NB4 (cell line): Measurements from ENCODE around the gene TFF2.

Experiments
- DNase-seq: peaks from one replicate; pipeline ENCODE4 v3.0.0; 2010; ENCODE audit warnings: low read depth
- H3K4me3 ChIP-seq: one replicate; pipeline ENCODE4 v1.5.1; 2011; ENCODE audit warnings: mild to moderate bottlenecking, low read depth, low read length, moderate library complexity
- MYC ChIP-seq: IDR thresholded peaks from 2 replicates; pipeline ENCODE4 v1.6.1; 2011; ENCODE audit warnings: low read depth, low read length
- POLR2A ChIP-seq: IDR thresholded peaks from 2 replicates; pipeline ENCODE4 v1.6.1; 2011; ENCODE audit warnings: mild to moderate bottlenecking; ENCODE audit not compliant: insufficient read length; ENCODE audit errors: extremely low read depth
- TF ChIP-seq, protein P1 (sequence below): IDR thresholded peaks from 2 replicates; pipeline ENCODE4 v1.6.1; 2011; ENCODE audit warnings: low read depth, low read length
- TF ChIP-seq, protein P2 (sequence below): IDR thresholded peaks from one replicate; pipeline ENCODE4 v1.5.1; 2012; ENCODE audit warnings: low read depth, low read length

Gene TFF2

DNA sequence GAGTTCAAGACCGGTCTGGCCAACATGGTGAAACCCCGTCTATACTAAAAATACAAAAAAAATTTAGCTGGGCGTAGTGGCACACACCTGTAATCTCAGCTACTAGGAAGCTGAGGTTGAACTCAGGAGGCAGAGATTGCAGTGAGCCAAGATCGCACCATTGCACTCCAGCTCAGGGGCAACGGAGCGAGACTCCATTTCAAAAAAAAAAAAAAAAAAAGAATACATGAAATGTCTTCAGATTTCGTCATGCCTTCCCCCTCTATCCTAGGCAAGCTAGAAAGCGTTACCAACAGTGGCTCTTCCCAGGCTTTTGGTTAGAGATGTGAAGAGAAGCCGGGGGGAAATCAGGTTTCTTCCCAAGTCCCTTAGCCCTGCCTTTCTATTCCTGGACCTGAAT is 11.9 kb upstream of the TFF2 start:
- no peak overlapping the region for H3K4me3 ChIP-seq
- no peak for TF ChIP-seq MYC
- TF ChIP-seq POLR2A = no peak
- DNase-seq = no peak

DNA sequence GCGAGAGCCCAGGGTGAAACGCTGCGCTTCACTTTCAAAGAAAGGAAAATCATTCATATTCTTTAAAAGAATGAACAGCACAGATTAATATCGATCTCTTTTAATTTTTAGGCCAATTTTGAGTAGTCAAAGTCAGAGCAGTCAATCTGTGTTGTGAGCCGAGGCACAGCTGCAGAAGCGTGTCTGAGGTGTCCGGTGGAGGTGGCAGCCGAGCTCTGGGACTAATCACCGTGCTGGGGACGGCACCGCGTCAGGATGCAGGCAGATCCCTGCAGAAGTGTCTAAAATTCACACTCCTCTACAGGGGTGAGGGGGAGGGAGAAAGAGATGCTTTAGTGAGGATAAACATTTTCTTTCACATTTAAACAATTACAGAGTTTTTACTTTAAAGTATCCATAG is 11.4 kb upstream of the TFF2 start:
- TF ChIP-seq POLR2A = no peak
- TF ChIP-seq, protein P1, sequence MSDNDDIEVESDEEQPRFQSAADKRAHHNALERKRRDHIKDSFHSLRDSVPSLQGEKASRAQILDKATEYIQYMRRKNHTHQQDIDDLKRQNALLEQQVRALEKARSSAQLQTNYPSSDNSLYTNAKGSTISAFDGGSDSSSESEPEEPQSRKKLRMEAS = no peak
- TF ChIP-seq, protein P2, sequence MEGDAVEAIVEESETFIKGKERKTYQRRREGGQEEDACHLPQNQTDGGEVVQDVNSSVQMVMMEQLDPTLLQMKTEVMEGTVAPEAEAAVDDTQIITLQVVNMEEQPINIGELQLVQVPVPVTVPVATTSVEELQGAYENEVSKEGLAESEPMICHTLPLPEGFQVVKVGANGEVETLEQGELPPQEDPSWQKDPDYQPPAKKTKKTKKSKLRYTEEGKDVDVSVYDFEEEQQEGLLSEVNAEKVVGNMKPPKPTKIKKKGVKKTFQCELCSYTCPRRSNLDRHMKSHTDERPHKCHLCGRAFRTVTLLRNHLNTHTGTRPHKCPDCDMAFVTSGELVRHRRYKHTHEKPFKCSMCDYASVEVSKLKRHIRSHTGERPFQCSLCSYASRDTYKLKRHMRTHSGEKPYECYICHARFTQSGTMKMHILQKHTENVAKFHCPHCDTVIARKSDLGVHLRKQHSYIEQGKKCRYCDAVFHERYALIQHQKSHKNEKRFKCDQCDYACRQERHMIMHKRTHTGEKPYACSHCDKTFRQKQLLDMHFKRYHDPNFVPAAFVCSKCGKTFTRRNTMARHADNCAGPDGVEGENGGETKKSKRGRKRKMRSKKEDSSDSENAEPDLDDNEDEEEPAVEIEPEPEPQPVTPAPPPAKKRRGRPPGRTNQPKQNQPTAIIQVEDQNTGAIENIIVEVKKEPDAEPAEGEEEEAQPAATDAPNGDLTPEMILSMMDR = no peak
- no peak overlapping the region for H3K4me3 ChIP-seq
- no peak for DNase-seq

DNA sequence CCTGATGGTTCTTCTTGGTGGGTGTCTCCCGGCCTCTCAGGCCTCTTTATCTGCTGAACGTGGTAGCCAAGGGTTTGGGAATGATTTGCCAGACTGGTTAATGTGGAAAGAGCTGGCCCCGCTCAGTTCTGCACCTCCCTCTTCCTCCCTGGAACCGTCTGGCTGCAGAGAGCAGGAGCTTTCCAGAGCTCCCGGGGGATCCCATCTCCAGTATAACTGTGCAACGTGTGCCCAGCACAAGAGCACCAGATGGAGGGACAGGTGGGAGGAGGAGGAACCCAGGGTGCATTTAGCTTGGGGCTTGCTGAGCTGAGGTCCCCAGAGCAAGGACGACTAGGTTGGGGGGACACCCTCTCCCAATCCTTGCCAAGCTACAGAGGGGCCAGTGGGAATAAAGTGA is 10.5 kb upstream of the TFF2 start:
- TF ChIP-seq, protein P1 = no peak
- no peak for DNase-seq
- H3K4me3 ChIP-seq = no peak overlapping the region

DNA sequence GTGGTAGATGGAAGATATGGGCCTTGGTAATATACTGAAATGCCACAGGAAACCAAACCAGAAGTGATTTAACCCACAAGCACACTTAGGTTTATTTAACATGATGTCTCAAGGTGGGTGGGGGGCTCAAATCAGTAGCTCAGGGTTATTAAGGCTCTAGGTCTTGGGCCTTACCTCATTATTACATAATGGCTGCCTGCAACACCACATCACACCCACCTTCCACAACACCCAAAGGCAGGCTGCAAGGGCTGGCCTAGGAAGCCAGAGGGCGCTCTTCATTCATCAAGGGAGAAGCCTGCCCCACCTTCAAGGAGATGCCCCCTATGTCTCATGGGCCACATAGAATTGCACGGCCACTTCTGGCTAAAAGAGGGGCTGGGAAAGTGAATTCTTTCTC is 9.5 kb upstream of the TFF2 start:
- DNase-seq = peak; percentile 42

DNA sequence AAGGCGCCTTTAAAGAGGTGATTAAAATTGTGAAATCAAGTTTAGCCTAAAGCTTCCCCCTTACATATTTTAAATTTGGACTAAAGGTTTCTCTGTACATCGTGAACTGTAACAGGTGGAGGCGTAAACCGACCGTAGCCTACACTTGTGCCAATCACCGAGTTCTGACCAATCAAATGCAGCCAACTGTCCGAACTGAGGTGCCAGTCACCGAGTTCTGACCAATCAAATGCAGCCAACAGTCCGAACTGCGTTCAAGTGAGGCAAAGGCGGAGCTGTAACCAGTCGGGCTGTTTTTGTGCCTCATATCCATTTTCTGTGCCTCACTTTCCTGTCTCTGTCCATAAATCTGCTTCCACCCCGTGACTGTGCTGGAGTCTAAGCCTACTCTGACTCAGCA is 8.1 kb upstream of the TFF2 start:
- DNase-seq = no peak

More for the DNA sequence above, 9.5 kb upstream of the TFF2 start:
- TF ChIP-seq, protein P2 = peak; percentile 39
- no peak for TF ChIP-seq POLR2A
- TF ChIP-seq MYC = no peak
- TF ChIP-seq, protein P1 = no peak
- no peak overlapping the region for H3K4me3 ChIP-seq

DNA sequence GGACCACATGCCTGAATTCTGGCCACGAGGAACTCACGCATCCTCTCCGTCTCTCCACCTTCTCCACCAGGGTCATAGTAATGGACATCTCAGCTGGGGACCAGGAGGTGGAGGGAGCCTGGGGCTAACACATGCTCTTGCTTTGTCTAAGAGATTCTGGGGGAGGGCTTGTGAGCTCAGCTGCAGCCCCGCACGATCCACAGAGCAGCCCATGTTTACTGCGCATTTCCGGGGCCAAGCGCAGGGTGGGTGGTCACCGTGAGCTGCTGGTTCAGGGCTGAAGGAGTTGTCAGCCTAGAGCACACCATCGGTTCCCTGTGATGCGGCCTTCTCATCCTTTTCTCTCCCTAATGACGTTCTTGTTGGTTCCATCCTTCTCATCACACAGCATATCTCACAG is 7.5 kb upstream of the TFF2 start:
- TF ChIP-seq POLR2A (no peak), MYC (no peak)
- TF ChIP-seq, protein P1 = no peak
- TF ChIP-seq, protein P2 = no peak
- no peak overlapping the region for H3K4me3 ChIP-seq
- DNase-seq = no peak

More for the DNA sequence above, 8.1 kb upstream of the TFF2 start:
- TF ChIP-seq, protein P2 = no peak
- TF ChIP-seq, protein P1 = no peak
- TF ChIP-seq POLR2A (no peak), MYC (no peak)
- no peak overlapping the region for H3K4me3 ChIP-seq

DNA sequence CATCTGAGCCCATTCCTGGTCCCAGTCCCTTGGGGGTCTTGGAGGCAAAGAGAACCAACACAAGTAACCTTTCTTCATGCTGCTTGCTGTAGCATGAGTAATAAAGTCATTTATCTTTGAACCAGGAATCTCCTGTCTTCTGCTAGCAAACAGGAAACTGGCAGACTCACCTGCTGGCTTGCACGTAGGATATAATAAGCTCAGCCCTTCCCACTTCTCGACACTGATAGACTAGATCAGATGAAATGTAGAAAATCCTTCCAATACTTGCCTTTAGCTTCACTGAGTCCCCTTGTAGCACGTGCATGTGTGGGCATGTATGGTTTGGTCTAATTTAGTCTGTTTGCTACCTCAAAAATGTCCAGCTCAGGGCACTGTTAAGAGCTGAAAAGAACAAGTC is 6.5 kb upstream of the TFF2 start:
- no peak overlapping the region for H3K4me3 ChIP-seq
- no peak for DNase-seq
- TF ChIP-seq, protein P1 = no peak
- TF ChIP-seq, protein P2 = no peak
- TF ChIP-seq MYC (no peak), POLR2A (no peak)
